Cardiac muscle cell (in vitro differentiated cells and primary cell): ENCODE data around the gene ISYNA1. TPM values are rescaled to one million over a fixed set of nuclear protein-coding genes. Genes with fewer than 3 reads are reported as not detected.

Source experiments
- DNase-seq, 2 donors: peaks; one replicate each; pipeline versions ENCODE4 v3.0.0 to v3.0.0-alpha.2; 2010 to 2017; ENCODE audit warnings: low read depth in 1 of 2, low spot score in 1 of 2
- H3K27ac ChIP-seq: fragments of 200-600 bp; sonication (generic); 2 replicates; pipeline ENCODE4 v1.5.1; 2016
- H3K27me3 ChIP-seq: fragments of 200-600 bp; sonication (generic); 2 replicates; pipeline ENCODE4 v1.6.0; 2016; ENCODE audit warnings: control low read depth
- H3K36me3 ChIP-seq: fragments of 200-600 bp; sonication (generic); 2 replicates; pipeline ENCODE4 v1.5.1; 2016; ENCODE audit warnings: control low read depth
- H3K4me1 ChIP-seq: fragments of 200-600 bp; sonication (generic); 2 replicates; pipeline ENCODE4 v1.8.1; 2017; ENCODE audit warnings: low read depth, mild to moderate bottlenecking, mixed run types
- H3K4me3 ChIP-seq: fragments of 200-600 bp; sonication (generic); 2 replicates; pipeline ENCODE4 v1.5.1; 2016; ENCODE audit warnings: mild to moderate bottlenecking
- H3K9me3 ChIP-seq: fragments of 200-600 bp; sonication (generic); 2 replicates; pipeline ENCODE4 v1.5.1; 2017; ENCODE audit warnings: low read depth, mild to moderate bottlenecking, control low read depth
- CTCF ChIP-seq: IDR thresholded peaks from 2 replicates; pipeline ENCODE4 v1.5.1; 2012; ENCODE audit warnings: low read depth, mild to moderate bottlenecking, low read length
- polyA plus RNA-seq: library from polyadenylated mRNA; unstranded; fragments of >200 nt; fragmentation: Nextera tagmentation; extraction: Ambion mirVana; gene quantifications from 2 replicates; pipeline ENCODE4 v1.2.1, GENCODE V29; 2016
- total RNA-seq: library from RNA; depleted of rRNA; stranded (reverse); fragments of >200 nt; gene quantifications from 2 replicates; pipeline ENCODE4 v1.2.3, GENCODE V29; 2016

The ISYNA1 gene
- total and polyA plus RNA-seq, 2 experiments from 2014 or later = 298 to 370 TPM

DNA sequence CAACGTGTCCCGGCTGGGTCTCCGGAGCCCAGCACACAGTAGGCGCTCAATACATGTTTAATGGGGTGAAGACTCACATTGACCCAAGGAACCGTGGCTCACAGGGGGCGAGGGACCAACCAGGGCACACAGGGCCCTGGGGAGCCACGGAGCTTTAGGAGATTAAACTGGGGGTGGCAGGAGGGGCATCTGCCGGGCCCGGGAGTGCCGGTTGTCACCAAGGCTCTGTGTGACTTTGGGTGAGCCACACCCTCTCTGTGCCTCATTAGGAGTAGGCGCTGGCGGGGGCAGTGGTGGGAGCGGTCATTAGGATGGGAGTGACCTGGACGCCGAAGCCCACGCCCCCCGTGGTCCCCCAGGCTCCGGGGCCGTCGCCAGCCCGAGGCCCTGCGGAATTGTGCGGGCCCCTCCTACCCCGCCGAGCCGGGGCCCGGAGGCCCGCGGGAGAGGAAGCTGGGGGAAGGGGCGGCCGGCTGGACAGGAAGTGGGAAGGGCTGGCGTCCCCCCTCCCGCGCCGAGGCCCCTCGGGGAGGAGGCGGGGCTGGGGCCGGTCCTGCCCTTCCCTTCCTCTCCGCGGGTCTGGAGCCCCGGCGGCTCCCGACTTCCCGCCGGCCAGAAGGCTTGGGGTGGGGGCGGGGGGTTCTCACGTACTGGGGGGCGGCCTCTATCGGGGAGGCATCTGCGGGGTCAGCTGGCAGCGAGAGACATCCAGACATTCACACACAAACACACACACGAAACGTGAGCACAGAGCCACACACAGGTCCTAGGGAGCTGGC lies 20.5 kb downstream of the ISYNA1 start:
- H3K9me3 ChIP-seq = no peaks in the 10 kb centered on the region
- peak overlapping the region; percentile 16 for H3K4me3 ChIP-seq
- H3K4me1 ChIP-seq = peaks cover 13% of the 10 kb centered on the region
- DNase-seq = peak; percentile 83 to 96
- H3K27ac ChIP-seq = peak overlapping the region; percentile 7
- no peak for TF ChIP-seq CTCF
- no peaks in the 10 kb centered on the region for H3K36me3 ChIP-seq
- no peaks in the 10 kb centered on the region for H3K27me3 ChIP-seq

DNA sequence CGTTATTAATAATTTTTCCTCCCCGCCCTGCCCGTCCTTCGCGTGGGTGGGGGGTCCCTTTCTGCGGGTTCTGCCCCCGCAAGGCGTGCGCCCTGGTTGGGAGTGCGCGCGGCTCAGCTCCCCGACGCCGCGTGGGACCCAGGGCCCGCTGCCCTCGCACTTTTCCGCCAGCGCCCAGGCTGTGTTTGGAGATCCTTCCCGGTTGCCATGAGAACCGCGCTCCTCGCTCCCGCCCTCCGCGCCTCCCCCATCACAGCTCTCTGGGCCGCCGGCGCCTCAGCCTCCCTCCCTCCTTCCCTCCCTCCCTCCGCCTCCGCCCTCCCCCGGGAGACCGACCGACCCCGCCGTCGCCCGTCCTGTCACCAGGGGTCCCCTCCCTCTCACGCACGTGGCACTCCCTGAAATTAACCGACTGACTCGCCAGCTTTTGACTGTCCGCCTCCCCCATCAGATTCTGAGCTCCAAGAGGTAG lies 21.1 kb downstream of the ISYNA1 start:
- TF ChIP-seq CTCF = no peak
- no peaks in the 10 kb centered on the region for H3K9me3 ChIP-seq
- no peaks in the 10 kb centered on the region for H3K36me3 ChIP-seq
- H3K27ac ChIP-seq = peak overlapping the region; percentile 41
- H3K27me3 ChIP-seq = no peaks in the 10 kb centered on the region
- peak; percentile 89 to 96 for DNase-seq
- peaks cover 13% of the 10 kb centered on the region for H3K4me1 ChIP-seq
- peak overlapping the region; percentile 16 for H3K4me3 ChIP-seq

DNA sequence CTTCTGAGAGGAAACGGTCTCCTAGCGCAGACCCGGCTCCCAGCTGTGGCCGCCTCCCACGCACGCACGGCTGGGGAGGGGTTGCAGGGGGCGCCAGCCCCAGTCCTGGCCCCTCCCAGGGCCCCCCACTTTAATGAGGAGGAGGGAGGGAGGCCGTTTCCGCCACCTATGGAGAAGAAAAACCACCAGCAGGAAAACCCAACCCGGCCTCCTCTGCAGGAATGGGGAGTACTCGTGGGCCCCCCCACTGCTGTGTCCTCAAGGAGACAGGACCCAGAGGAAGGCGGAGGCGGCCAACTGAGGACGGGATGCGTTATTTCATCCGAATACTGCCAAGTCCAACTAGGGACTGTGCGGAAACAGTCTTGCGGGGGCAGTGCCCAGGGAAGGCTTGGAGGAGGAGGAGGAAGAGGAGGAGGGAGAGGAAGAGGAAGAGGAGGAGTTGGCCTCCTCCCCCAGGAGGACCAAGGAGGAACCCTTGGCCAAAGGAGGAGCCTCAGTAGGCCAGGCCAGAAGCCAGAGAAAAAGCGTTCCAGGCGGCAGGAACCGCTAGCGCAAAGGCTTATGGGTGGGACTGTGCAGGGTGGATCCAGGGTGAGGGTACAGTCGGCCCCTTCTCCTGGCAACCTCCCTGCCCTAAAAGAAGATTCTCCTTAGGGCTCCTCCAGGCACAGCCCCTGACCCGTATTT lies 22.6 kb downstream of the ISYNA1 start:
- peaks cover 13% of the 10 kb centered on the region for H3K4me1 ChIP-seq
- H3K4me3 ChIP-seq = no peak overlapping the region
- no peak for TF ChIP-seq CTCF
- no peaks in the 10 kb centered on the region for H3K36me3 ChIP-seq
- H3K27me3 ChIP-seq = no peaks in the 10 kb centered on the region
- H3K9me3 ChIP-seq = no peaks in the 10 kb centered on the region
- peak overlapping the region; percentile 9 for H3K27ac ChIP-seq
- DNase-seq = peak in 1 of 2 donors; percentile 97

DNA sequence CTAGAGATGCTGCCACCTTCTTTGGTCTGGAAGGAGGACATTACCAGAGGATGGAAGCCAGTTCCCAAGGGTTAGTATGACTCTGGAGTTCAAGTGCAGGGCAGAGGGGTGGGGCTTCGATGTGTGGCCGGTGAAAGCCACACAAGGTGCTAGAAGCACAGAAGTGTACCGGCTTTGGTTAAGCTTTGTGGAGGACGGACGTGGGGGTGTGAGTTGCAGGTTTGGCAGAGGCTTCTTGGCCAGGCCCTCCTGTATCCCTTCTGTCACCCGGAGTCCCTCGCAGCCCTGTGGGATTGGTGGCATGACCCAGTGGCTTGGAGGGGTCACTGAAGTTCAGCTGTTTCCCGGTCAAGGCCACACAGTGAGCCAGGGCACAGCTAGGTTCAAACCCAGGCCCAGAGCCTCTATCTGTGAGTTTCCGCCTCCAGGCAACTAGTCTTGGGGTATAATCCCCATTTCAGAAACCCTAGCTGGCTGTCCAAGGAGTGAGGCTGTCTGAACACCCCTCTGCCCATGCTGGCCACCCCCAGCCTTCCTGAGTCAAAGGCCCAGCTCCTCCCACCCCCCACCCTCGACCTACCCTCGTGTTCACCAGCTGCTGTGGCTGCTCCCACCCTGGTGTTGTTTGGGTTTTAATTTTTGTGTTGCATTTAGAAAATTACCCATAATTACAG lies 23.3 kb downstream of the ISYNA1 start:
- H3K27me3 ChIP-seq = no peaks in the 10 kb centered on the region
- DNase-seq = peak; percentile 46 to 64
- no peak for TF ChIP-seq CTCF
- H3K36me3 ChIP-seq = no peaks in the 10 kb centered on the region
- H3K27ac ChIP-seq = peak overlapping the region; percentile 9
- H3K4me1 ChIP-seq = peaks cover 13% of the 10 kb centered on the region
- no peak overlapping the region for H3K4me3 ChIP-seq
- no peaks in the 10 kb centered on the region for H3K9me3 ChIP-seq

GRCh38 chr19:18412610-18413239 lies 25.2 kb downstream of the ISYNA1 start:
- H3K4me1 ChIP-seq = peaks cover 13% of the 10 kb centered on the region
- no peak overlapping the region for H3K4me3 ChIP-seq
- no peaks in the 10 kb centered on the region for H3K9me3 ChIP-seq
- H3K36me3 ChIP-seq = no peaks in the 10 kb centered on the region
- H3K27me3 ChIP-seq = no peaks in the 10 kb centered on the region
- no peak for TF ChIP-seq CTCF
- H3K27ac ChIP-seq = no peak overlapping the region
- no peak for DNase-seq
